LNCAP (cell line): ENCODE measurements around the gene GAS2.
A peak's percentile ranks its signal among the peaks of the same experiment; 100 is the strongest.

Experiments
- CTCF ChIP-seq: fragments of 450-650 bp; IDR thresholded peaks from 2 replicates; pipeline ENCODE4 v1.5.1; 2017; ENCODE audit warnings: mild to moderate bottlenecking

Gene GAS2

GRCh38 chr11:22808571-22809197, 142.3 kb downstream of the GAS2 start:
- TF ChIP-seq CTCF, result no peak

- TF ChIP-seq CTCF, result no peak
Measured at GRCh38 chr11:22809893-22810292, 143.5 kb downstream of the GAS2 start.

GRCh38 chr11:22822203-22822602, 155.8 kb downstream of the GAS2 start:
- TF ChIP-seq CTCF, result no peak

- no peak for TF ChIP-seq CTCF
Measured at GRCh38 chr11:22828373-22828772, 162.0 kb downstream of the GAS2 start.

GRCh38 chr11:22829231-22830081, 163.0 kb downstream of the GAS2 start, which contains the start of gene SVIP:
Gene SVIP (minus strand): TSS chr11:22829801. CDS start chr11:22829748, 53 bp downstream.
- peak; percentile 70 for TF ChIP-seq CTCF

GRCh38 chr11:22830082-22830414, 163.6 kb downstream of the GAS2 start:
- TF ChIP-seq CTCF, result no peak

- TF ChIP-seq CTCF, result no peak
Measured at GRCh38 chr11:22832315-22833015, 166.1 kb downstream of the GAS2 start.
